Measurements from ENCODE around the gene MLNR.

The MLNR gene

DNA sequence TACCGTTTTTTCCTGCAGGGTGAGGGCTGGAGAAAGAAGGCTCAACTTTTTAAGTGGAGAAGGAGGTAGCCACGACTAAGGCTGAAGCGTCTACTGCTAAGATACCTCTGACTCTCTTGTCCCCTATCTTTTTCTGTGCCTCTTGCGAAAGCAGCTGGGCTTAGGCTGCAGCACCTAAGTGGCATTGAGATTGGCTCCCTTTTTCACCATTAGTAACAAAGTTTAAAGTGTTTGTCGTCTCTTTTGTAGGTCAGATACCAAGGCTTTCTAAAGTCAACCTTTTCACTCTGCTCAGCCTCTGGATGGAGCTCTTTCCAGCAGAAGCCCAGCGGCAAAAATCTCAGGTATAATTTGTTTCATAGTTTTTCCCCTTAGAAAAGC lies 28.5 kb downstream of the MLNR start:
- peak overlapping the region; percentile 90 for H3K27ac ChIP-seq (replicated peaks)
- TF ChIP-seq, protein P1, sequence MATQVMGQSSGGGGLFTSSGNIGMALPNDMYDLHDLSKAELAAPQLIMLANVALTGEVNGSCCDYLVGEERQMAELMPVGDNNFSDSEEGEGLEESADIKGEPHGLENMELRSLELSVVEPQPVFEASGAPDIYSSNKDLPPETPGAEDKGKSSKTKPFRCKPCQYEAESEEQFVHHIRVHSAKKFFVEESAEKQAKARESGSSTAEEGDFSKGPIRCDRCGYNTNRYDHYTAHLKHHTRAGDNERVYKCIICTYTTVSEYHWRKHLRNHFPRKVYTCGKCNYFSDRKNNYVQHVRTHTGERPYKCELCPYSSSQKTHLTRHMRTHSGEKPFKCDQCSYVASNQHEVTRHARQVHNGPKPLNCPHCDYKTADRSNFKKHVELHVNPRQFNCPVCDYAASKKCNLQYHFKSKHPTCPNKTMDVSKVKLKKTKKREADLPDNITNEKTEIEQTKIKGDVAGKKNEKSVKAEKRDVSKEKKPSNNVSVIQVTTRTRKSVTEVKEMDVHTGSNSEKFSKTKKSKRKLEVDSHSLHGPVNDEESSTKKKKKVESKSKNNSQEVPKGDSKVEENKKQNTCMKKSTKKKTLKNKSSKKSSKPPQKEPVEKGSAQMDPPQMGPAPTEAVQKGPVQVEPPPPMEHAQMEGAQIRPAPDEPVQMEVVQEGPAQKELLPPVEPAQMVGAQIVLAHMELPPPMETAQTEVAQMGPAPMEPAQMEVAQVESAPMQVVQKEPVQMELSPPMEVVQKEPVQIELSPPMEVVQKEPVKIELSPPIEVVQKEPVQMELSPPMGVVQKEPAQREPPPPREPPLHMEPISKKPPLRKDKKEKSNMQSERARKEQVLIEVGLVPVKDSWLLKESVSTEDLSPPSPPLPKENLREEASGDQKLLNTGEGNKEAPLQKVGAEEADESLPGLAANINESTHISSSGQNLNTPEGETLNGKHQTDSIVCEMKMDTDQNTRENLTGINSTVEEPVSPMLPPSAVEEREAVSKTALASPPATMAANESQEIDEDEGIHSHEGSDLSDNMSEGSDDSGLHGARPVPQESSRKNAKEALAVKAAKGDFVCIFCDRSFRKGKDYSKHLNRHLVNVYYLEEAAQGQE (IDR thresholded peaks at IDR 0.05; ENCODE audit: insufficient replicate concordance, low read depth): no peak
- TF ChIP-seq, protein P2, sequence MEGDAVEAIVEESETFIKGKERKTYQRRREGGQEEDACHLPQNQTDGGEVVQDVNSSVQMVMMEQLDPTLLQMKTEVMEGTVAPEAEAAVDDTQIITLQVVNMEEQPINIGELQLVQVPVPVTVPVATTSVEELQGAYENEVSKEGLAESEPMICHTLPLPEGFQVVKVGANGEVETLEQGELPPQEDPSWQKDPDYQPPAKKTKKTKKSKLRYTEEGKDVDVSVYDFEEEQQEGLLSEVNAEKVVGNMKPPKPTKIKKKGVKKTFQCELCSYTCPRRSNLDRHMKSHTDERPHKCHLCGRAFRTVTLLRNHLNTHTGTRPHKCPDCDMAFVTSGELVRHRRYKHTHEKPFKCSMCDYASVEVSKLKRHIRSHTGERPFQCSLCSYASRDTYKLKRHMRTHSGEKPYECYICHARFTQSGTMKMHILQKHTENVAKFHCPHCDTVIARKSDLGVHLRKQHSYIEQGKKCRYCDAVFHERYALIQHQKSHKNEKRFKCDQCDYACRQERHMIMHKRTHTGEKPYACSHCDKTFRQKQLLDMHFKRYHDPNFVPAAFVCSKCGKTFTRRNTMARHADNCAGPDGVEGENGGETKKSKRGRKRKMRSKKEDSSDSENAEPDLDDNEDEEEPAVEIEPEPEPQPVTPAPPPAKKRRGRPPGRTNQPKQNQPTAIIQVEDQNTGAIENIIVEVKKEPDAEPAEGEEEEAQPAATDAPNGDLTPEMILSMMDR (IDR thresholded peaks at IDR 0.05; ENCODE audit: insufficient read depth, low read length): no peak
- TF ChIP-seq SPI1 (IDR thresholded peaks at IDR 0.05; ENCODE audit: borderline replicate concordance, low read depth): no peak
- no peak for TF ChIP-seq POLR2AphosphoS5 (IDR thresholded peaks at IDR 0.05; ENCODE audit: low read depth)
- no peak for TF ChIP-seq GABPA (IDR thresholded peaks at IDR 0.05; ENCODE audit: low read depth)
- DNase-seq (ENCODE audit: low read depth in 1 of 2, low spot score in 1 of 2): no peak
- H3K27me3 ChIP-seq (ENCODE audit: insufficient read depth, poor library complexity, severe bottlenecking): no peaks in the 10 kb centered on the region
- peak overlapping the region; percentile 91 for H3K4me3 ChIP-seq (replicated peaks; ENCODE audit: insufficient read depth, low read length)

DNA sequence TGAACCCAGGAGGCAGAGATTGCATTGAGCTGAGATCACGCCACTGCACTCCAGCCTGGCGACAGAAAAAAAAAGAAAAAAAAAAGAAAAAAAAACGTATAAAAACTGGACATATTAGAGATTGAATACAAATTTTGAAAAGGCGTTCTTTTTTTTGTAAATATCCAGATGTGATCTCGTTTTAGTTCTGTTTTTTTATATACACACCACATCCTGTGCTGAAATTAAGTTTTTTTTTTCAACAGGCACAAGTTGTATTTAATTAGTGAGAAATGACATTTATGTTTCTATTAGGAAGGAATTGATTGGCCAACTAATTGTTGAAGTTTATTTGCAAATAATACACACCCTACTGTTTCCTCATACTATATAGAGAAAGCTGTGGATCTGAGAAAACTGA lies 31.2 kb downstream of the MLNR start:
- Histone ChIP-seq H3K27me3 (ENCODE audit: insufficient read depth, poor library complexity, severe bottlenecking) (no peaks in the 10 kb centered on the region), H3K27ac (replicated peaks) (no peak overlapping the region), H3K4me3 (replicated peaks; ENCODE audit: insufficient read depth, low read length) (no peak overlapping the region)
- DNase-seq (ENCODE audit: low read depth in 1 of 2, low spot score in 1 of 2): no peak
- no peak for TF ChIP-seq SPI1 (IDR thresholded peaks at IDR 0.05; ENCODE audit: borderline replicate concordance, low read depth)
- TF ChIP-seq GABPA (IDR thresholded peaks at IDR 0.05; ENCODE audit: low read depth): no peak
- TF ChIP-seq POLR2AphosphoS5 (IDR thresholded peaks at IDR 0.05; ENCODE audit: low read depth): no peak
- TF ChIP-seq, protein P2 (IDR thresholded peaks at IDR 0.05; ENCODE audit: insufficient read depth, low read length): no peak
- TF ChIP-seq, protein P1 (IDR thresholded peaks at IDR 0.05; ENCODE audit: insufficient replicate concordance, low read depth): no peak

DNA sequence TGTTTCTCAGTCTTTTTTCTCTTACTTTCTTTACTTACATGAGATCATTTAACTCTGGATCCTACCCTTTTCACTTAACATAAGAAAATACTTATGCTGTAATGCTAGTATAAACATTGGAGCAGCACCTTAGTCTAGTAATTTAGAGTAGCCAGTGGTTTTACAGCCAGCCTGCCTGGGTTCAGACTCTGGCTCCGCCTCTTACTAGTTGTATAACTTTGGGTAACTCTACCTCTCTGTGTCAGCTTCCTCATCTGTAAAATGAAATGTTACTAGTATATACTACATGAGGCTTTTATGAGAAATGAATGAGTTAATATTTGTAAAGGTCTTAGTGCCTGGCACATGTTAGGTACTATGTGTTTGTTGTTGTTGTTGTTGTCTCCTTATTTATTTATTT lies 33.2 kb downstream of the MLNR start:
- DNase-seq (ENCODE audit: low read depth in 1 of 2, low spot score in 1 of 2): peak in 1 of 2 experiments; percentile 57
- no peaks in the 10 kb centered on the region for H3K27me3 ChIP-seq (ENCODE audit: insufficient read depth, poor library complexity, severe bottlenecking)
- no peak overlapping the region for H3K4me3 ChIP-seq (replicated peaks; ENCODE audit: insufficient read depth, low read length)
- no peak overlapping the region for H3K27ac ChIP-seq (replicated peaks)
- TF ChIP-seq, protein P1 (IDR thresholded peaks at IDR 0.05; ENCODE audit: insufficient replicate concordance, low read depth): no peak
- TF ChIP-seq GABPA (IDR thresholded peaks at IDR 0.05; ENCODE audit: low read depth) (no peak), POLR2AphosphoS5 (IDR thresholded peaks at IDR 0.05; ENCODE audit: low read depth) (no peak)
